Measurements from ENCODE around the gene LMLN. TPM values are rescaled to one million over a fixed set of nuclear protein-coding genes. Genes with fewer than 3 reads are reported as not detected.
"Not testable (repeated sequence)": the region's sequence is repeated elsewhere in the genome, so short reads cannot be mapped to it uniquely, and the experiment has no call there.

The LMLN gene
- total RNA-seq, 1 donor from 2014 or later: 2.8 TPM

DNA sequence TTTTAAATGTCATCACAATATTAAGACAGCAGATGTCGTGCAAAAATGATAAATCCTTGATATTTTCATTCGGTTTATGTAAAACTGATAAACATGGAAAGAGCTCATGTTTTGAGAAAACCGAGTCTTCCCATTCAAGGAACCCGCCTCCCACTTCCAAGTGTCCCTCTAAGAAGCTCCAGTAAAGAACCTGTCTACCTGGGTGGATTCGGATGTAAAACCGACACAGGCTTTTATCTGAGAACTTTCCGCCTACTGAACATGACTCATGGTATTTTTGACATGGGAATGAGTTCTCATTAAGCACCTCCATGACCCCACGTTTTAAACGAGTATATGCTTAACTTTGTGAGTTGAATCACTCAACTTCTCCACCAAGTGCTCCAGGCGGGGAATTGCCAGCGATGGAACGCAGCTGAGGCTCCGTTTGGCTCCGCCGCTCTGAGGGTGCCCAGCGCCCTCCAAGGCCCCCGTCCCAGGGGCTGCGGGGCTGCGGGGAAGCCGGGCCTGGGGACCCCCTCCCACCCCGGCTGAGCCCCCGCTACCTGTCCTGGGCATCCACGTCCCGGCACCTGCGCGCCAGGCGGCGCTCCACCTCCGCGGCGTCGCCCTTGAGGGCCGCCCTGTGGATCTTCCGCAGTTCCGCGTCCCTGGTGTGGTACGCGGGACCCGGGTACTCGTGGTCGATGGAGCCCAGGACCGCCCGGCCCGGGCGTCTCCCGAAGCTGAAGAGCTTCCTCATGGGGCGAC lies 119.9 kb downstream of the LMLN start:
- Mint-ChIP-seq H3K4me3 (peak overlapping the region; percentile 81), H3K27ac (no peak overlapping the region)

DNA sequence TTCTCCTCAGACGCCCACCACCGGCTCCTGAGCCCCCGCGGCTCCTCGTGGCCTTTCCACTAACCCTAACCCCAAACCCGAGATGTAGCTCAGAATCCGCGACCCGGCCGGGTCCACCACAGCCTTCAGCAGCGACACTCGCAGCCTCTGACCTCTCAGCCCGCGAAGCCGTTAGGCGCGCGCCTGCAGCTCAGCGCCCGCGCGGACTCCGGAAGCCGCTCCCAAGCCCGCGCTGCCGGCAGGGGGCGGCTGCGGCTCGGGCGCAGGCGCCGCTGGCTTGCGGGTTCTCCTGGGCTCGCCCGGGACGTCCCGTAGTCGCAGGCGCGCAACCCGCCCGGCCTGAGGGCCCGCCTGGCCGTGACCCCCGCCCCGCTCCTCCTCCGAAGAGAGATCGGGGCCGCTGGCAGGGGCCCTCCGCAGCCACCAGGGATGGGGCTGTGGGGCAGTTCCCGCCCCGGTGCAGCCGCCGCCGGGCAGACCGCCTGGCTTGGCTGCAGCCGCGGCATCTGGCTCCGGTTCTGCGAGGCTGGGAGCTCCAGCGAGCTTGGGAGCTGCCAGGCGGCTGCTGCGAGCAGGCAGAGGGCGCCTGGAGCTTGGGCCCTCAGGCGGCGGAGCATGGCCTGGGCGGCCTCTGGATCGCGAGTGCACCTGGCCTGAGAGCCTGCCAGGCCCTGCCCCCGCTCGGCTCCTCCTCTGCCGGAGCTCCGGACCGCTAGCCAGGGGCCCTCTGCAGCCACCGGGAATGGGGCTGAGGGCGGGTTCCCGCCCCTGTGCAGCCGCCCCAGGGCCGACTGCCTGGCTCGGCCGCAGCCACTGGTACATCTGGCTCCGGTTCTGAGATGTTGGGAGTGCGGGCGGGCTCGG lies 120.7 kb downstream of the LMLN start:
- Mint-ChIP-seq H3K36me3 (ENCODE audit: low read depth) (no peaks in the 10 kb centered on the region), H3K27ac (peak overlapping the region; percentile 67), H3K4me1 (ENCODE audit: low read depth) (peaks cover 16% of the 10 kb centered on the region), H3K4me3 (peak overlapping the region; percentile 81), H3K27me3 (ENCODE audit: insufficient read depth) (peaks cover 63% of the 10 kb centered on the region), H3K9me3 (no peaks in the 10 kb centered on the region)
- intact Hi-C loops (cut with micrococcal nuclease): loop anchor here (1.0 kb wide), 3 partner anchors 8 to 174 kb away; partner anchors contain the start of gene LMLN
- peak; percentile 77 for DNase-seq (ENCODE audit: low spot score)

More for the DNA sequence above, 119.9 kb downstream of the LMLN start:
- intact Hi-C loops (cut with micrococcal nuclease): loop anchor here (1.0 kb wide), 3 partner anchors 8 to 174 kb away; partner anchors contain the start of gene LMLN
- H3K9me3 Mint-ChIP-seq: no peaks in the 10 kb centered on the region
- H3K4me1 Mint-ChIP-seq (ENCODE audit: low read depth): peaks cover 17% of the 10 kb centered on the region
- no peaks in the 10 kb centered on the region for H3K36me3 Mint-ChIP-seq (ENCODE audit: low read depth)
- peak; percentile 16 for DNase-seq (ENCODE audit: low spot score)
- peaks cover 63% of the 10 kb centered on the region for H3K27me3 Mint-ChIP-seq (ENCODE audit: insufficient read depth)

DNA sequence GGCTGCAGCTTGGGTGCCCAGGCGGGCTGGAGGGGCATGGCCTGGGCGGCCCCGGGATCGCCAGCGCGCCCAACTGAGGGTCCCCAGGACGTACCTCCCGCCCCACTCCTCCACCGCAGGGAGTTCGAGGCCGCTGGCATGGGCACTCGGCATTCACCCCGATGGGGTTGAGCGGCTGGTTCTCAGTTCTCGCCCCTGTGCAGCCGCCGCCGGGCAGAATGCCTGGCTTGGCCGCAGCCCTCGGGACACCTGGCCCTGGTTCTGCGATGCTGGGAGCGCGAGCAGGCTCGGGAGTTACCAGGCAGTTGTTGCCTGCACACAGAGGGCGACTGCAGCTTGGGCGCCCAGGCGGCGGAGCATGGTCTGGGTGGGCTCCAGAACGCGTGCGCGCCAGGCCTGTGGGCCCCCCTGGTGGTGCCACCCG lies 121.4 kb downstream of the LMLN start:
- H3K4me3 Mint-ChIP-seq: no peak overlapping the region
- no peak for DNase-seq (ENCODE audit: low spot score)
- H3K27ac Mint-ChIP-seq: no peak overlapping the region
- no peaks in the 10 kb centered on the region for H3K9me3 Mint-ChIP-seq
- no peaks in the 10 kb centered on the region for H3K36me3 Mint-ChIP-seq (ENCODE audit: low read depth)
- peaks cover 9% of the 10 kb centered on the region for H3K4me1 Mint-ChIP-seq (ENCODE audit: low read depth)
- H3K27me3 Mint-ChIP-seq (ENCODE audit: insufficient read depth): peaks cover 62% of the 10 kb centered on the region
- intact Hi-C loops (cut with micrococcal nuclease): no loop called here

GRCh38 chr3:198082226-198082625 lies 122.2 kb downstream of the LMLN start:
- Mint-ChIP-seq H3K27me3 (ENCODE audit: insufficient read depth) (peaks cover 62% of the 10 kb centered on the region), H3K4me3 (peak overlapping the region; percentile 45)
- H3K27ac Mint-ChIP-seq; H3K9me3 Mint-ChIP-seq; H3K36me3 Mint-ChIP-seq (ENCODE audit: low read depth); intact Hi-C loops (cut with micrococcal nuclease); H3K4me1 Mint-ChIP-seq (ENCODE audit: low read depth); DNase-seq (ENCODE audit: low spot score): not testable (repeated sequence)

DNA sequence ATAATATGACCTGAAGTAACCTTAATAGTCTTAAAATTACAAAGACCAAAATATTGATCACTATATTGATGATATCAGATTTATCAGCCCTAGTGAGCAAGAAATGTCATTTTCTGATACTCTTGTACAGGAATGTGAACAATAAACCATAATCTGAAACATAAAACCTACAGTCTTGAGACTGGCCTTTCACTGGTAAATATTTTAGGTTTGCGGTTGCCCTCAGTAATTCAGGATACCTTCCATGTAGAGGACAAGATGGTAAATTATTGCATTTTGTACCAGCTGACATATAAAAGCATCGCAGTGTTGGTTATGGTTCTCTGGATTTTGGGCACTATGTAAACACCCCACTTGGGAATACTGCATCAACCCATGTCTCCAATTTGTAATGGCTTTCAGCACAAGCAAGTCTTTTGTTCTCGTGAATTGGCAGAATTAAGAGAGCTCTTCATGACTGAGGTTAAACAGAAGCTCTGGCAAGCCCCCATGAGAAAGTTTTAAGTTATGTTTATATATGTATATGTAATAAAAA lies 128.5 kb downstream of the LMLN start:
- Mint-ChIP-seq H3K4me3 (no peak overlapping the region), H3K27ac (no peak overlapping the region), H3K27me3 (ENCODE audit: insufficient read depth) (peaks cover 60% of the 10 kb centered on the region), H3K36me3 (ENCODE audit: low read depth) (no peaks in the 10 kb centered on the region), H3K4me1 (ENCODE audit: low read depth) (no peaks in the 10 kb centered on the region), H3K9me3 (no peaks in the 10 kb centered on the region)
- intact Hi-C loops (cut with micrococcal nuclease): no loop called here
- no peak for DNase-seq (ENCODE audit: low spot score)

DNA sequence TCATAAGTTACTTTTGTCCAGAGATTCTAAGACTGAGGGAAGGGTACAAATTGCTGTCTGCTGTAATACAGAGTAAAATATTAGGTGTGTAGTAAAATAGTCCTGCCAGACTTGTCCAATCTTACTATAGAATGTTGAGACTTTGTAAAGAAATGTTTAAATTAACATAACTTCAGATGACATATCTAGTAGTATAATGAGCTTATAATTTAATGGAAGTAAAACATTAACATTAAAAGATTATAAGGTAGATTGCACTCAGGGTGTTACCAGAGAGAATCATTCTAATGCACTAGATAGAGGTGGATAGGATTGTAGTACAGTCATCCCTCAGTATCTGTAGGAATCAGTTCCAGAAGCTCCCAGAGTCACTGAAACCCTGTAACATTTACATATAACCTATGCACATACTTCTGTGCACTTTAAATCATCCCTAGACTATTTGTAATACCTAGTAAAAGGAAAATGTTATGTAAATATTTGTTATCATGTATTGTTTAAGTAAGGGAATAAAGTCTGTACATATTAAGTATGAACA lies 130.8 kb downstream of the LMLN start:
- Mint-ChIP-seq H3K36me3 (ENCODE audit: low read depth) (no peaks in the 10 kb centered on the region), H3K4me3 (no peak overlapping the region), H3K4me1 (ENCODE audit: low read depth) (no peaks in the 10 kb centered on the region), H3K9me3 (no peaks in the 10 kb centered on the region), H3K27ac (no peak overlapping the region), H3K27me3 (ENCODE audit: insufficient read depth) (peaks cover 44% of the 10 kb centered on the region)
- DNase-seq (ENCODE audit: low spot score): no peak
- intact Hi-C loops (cut with micrococcal nuclease): no loop called here

DNA sequence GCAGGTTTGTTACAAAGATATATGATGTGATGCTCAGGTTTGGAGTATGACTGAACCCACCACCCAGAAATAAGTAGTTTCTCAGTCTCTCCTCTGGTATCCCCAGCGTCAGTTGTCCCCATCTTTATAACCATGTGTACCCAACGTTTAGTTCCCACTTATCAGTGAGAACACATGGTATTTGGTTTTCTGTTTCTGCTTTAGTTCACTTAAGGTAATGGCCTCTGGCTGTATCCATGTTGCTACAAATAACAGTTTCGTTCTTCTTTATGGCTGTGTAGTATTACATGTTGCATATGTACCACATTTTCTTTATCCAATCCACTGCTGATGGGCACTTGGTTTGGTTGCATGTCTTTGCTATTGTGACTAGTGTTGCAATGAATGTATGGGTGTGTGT lies 132.3 kb downstream of the LMLN start:
- no peak overlapping the region for H3K27ac Mint-ChIP-seq
- H3K27me3 Mint-ChIP-seq (ENCODE audit: insufficient read depth): peaks cover 37% of the 10 kb centered on the region
- no peak overlapping the region for H3K4me3 Mint-ChIP-seq
- intact Hi-C loops (cut with micrococcal nuclease): no loop called here
- DNase-seq (ENCODE audit: low spot score): no peak
- H3K36me3 Mint-ChIP-seq (ENCODE audit: low read depth): no peaks in the 10 kb centered on the region
- peaks cover 4% of the 10 kb centered on the region for H3K9me3 Mint-ChIP-seq
- H3K4me1 Mint-ChIP-seq (ENCODE audit: low read depth): no peaks in the 10 kb centered on the region

- H3K27ac Mint-ChIP-seq: no peak overlapping the region
Measured at GRCh38 chr3:198093112-198093679, 133.2 kb downstream of the LMLN start.

More at GRCh38 chr3:198093112-198093679, 133.2 kb downstream of the LMLN start:
- no peak overlapping the region for H3K4me3 Mint-ChIP-seq
- intact Hi-C loops (cut with micrococcal nuclease): no loop called here
- H3K27me3 Mint-ChIP-seq (ENCODE audit: insufficient read depth): peaks cover 30% of the 10 kb centered on the region
- H3K36me3 Mint-ChIP-seq (ENCODE audit: low read depth): no peaks in the 10 kb centered on the region
- no peaks in the 10 kb centered on the region for H3K4me1 Mint-ChIP-seq (ENCODE audit: low read depth)
- peaks cover 5% of the 10 kb centered on the region for H3K9me3 Mint-ChIP-seq
- DNase-seq (ENCODE audit: low spot score): no peak

Other genes starting within 250 kb of the LMLN start
- 44.7 and 45.2 TPM in 2 replicates for gene RUBCN, start 223.3 kb upstream of the LMLN start, total RNA-seq
- gene FYTTD1, start 210.3 kb upstream of the LMLN start, total RNA-seq: 59.0 and 77.2 TPM in 2 replicates
- 50.0 and 57.8 TPM in 2 replicates for gene LRCH3, start 169.0 kb upstream of the LMLN start, total RNA-seq
- gene RPL35A, start 10.0 kb upstream of the LMLN start, total RNA-seq: 1,253 and 1,262 TPM in 2 replicates